ENCODE results near the gene OLFML2A. TPM values are rescaled to one million over a fixed set of nuclear protein-coding genes. Genes with fewer than 3 reads are reported as not detected.

OLFML2A gene
- total and polyA plus RNA-seq, 2 of the 4 experiments (the other 2 are of a cell fraction): 2.0 to 5.9 TPM

DNA sequence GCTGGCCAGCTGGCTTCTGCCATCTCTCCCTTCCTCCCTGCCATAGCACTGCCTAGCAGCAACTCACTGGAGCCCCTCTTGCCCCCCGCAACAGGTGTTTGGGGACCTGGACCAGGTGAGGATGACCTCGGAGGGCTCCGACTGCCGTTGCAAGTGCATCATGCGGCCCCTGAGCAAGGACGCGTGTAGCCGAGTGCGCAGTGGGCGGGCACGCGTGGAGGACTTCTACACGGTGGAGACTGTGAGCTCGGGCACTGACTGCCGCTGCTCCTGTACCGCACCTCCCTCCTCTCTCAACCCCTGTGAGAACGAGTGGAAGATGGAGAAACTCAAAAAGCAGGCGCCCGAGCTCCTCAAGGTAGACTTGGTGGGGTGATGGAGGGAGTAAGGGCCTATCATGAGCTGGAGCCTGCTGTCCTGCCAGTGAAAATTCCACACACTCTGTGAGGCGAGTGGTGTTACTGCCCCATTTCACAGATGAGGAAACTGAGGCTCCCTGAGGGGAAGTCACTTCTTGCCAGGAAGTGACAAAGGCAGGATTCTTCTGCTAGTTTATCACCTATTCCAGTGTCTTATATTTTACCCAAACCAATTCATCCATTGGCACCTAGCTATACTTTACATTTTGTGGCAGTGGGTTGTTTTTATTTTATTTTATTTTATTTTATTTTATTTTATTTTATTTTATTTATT, 10.1 kb downstream of the OLFML2A start:
- no peaks in the 10 kb centered on the region for H3K9me1 ChIP-seq (ENCODE audit: insufficient read depth, low read length)
- H3K23ac ChIP-seq (ENCODE audit: low read depth, low read length): no peak overlapping the region
- H3K14ac ChIP-seq (replicated peaks; ENCODE audit: low read depth, low read length): no peak overlapping the region
- H3K56ac ChIP-seq (ENCODE audit: extremely low read depth, insufficient read depth, low read length): no peak overlapping the region
- no peak overlapping the region for H3K9ac ChIP-seq (ENCODE audit: low read depth, low read length)
- no peak overlapping the region for H4K91ac ChIP-seq (ENCODE audit: insufficient read depth, low read depth, low read length)
- no peak for TF ChIP-seq MXI1 (IDR thresholded peaks at IDR 0.05; ENCODE audit: borderline replicate concordance, low read depth, low read length)
- TF ChIP-seq, protein P1, sequence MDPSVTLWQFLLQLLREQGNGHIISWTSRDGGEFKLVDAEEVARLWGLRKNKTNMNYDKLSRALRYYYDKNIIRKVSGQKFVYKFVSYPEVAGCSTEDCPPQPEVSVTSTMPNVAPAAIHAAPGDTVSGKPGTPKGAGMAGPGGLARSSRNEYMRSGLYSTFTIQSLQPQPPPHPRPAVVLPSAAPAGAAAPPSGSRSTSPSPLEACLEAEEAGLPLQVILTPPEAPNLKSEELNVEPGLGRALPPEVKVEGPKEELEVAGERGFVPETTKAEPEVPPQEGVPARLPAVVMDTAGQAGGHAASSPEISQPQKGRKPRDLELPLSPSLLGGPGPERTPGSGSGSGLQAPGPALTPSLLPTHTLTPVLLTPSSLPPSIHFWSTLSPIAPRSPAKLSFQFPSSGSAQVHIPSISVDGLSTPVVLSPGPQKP (IDR thresholded peaks at IDR 0.05; ENCODE audit: borderline replicate concordance, low read depth, low read length): no peak
- TF ChIP-seq, protein P2, sequence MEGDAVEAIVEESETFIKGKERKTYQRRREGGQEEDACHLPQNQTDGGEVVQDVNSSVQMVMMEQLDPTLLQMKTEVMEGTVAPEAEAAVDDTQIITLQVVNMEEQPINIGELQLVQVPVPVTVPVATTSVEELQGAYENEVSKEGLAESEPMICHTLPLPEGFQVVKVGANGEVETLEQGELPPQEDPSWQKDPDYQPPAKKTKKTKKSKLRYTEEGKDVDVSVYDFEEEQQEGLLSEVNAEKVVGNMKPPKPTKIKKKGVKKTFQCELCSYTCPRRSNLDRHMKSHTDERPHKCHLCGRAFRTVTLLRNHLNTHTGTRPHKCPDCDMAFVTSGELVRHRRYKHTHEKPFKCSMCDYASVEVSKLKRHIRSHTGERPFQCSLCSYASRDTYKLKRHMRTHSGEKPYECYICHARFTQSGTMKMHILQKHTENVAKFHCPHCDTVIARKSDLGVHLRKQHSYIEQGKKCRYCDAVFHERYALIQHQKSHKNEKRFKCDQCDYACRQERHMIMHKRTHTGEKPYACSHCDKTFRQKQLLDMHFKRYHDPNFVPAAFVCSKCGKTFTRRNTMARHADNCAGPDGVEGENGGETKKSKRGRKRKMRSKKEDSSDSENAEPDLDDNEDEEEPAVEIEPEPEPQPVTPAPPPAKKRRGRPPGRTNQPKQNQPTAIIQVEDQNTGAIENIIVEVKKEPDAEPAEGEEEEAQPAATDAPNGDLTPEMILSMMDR (conservative IDR thresholded peaks at IDR 0.05; ENCODE audit: low read depth, low read length): no peak
- TF ChIP-seq SMC3 (IDR thresholded peaks at IDR 0.05; ENCODE audit: low read depth, low read length): no peak
- no peak for TF ChIP-seq NFE2L2 (IDR thresholded peaks at IDR 0.05; ENCODE audit: low read depth, low read length)
- no peak for TF ChIP-seq CHD1 (IDR thresholded peaks at IDR 0.05; ENCODE audit: low read depth, low read length)
- TF ChIP-seq FOS (IDR thresholded peaks at IDR 0.05; ENCODE audit: low read depth, low read length): no peak
- no peak for TF ChIP-seq RCOR1 (IDR thresholded peaks at IDR 0.05; ENCODE audit: insufficient replicate concordance, low read length)
- no peak for TF ChIP-seq POLR2A (IDR thresholded peaks at IDR 0.05; ENCODE audit: low read depth, low read length)
- TF ChIP-seq CEBPB (IDR thresholded peaks at IDR 0.05; ENCODE audit: low read depth, low read length): no peak
- TF ChIP-seq MAZ (IDR thresholded peaks at IDR 0.05; ENCODE audit: borderline replicate concordance, low read depth, low read length): no peak
- TF ChIP-seq, protein P3, sequence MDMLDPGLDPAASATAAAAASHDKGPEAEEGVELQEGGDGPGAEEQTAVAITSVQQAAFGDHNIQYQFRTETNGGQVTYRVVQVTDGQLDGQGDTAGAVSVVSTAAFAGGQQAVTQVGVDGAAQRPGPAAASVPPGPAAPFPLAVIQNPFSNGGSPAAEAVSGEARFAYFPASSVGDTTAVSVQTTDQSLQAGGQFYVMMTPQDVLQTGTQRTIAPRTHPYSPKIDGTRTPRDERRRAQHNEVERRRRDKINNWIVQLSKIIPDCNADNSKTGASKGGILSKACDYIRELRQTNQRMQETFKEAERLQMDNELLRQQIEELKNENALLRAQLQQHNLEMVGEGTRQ (IDR thresholded peaks at IDR 0.05; ENCODE audit: low read depth, low read length): no peak
- TF ChIP-seq RFX5 (IDR thresholded peaks at IDR 0.05; ENCODE audit: low read depth, low read length): no peak
- no peak for TF ChIP-seq MAFK (IDR thresholded peaks at IDR 0.05; ENCODE audit: low read depth, low read length)
- no peak for TF ChIP-seq BHLHE40 (IDR thresholded peaks at IDR 0.05; ENCODE audit: low read depth, low read length)
- TF ChIP-seq RAD21 (IDR thresholded peaks at IDR 0.05; ENCODE audit: low read length): no peak
- no peak overlapping the region for H3K27ac ChIP-seq (ENCODE audit: insufficient read depth, low read length)
- intact Hi-C loops (cut with micrococcal nuclease) (no loop called here), in situ Hi-C loops (cut with MboI; ENCODE audit: low sequenced_read_pairs) (no loop called here), dilution Hi-C loops (cut with HindIII; ENCODE audit: low sequenced_read_pairs, unreplicated experiment) (no loop called here)
- no peaks in the 10 kb centered on the region for H3K9me3 ChIP-seq (ENCODE audit: control insufficient read depth, insufficient read depth, low read length)
- no peak overlapping the region for H2AK5ac ChIP-seq (ENCODE audit: low read depth, low read length)
- H2AFZ ChIP-seq (replicated peaks; ENCODE audit: low read length, poor library complexity): peak overlapping the region; percentile 51
- BruUV-seq (replicated peaks): no TSS peak
- no peak overlapping the region for H2BK120ac ChIP-seq (ENCODE audit: low read depth, low read length)
- WGBS, 2 experiments (ENCODE audit: extremely low coverage in 2 of 2, insufficient read length in 1 of 2): 100% methylated on average over 1 of the region's 20 CpGs; no CpG with 5 or more reads in 1 of the 2 experiments
- H2AK9ac ChIP-seq (replicated peaks; ENCODE audit: low read depth, low read length, poor library complexity): no peak overlapping the region
- no peak overlapping the region for H2BK20ac ChIP-seq (ENCODE audit: low read depth, low read length)
- ChIA-PET CTCF (interaction anchor here (0.5 kb wide), 1 partner anchor 59 kb away, joined by 3 read pairs; no protein-coding TSS in a partner anchor), POLR2A (ENCODE audit: unreplicated experiment) (no interaction called here)
- no peak overlapping the region for H2BK15ac ChIP-seq (ENCODE audit: low read depth, low read length)
- no peaks in the 10 kb centered on the region for H3K27me3 ChIP-seq (ENCODE audit: control insufficient read depth, insufficient read depth, low read length)
- H3K79me1 ChIP-seq (ENCODE audit: low read depth in 1 of 2, low read length in 2 of 2): no peaks in the 10 kb centered on the region
- DNase-seq (no peak), ATAC-seq (ENCODE audit: low read depth) (no peak)
- no peak overlapping the region for H3K4ac ChIP-seq (ENCODE audit: low read depth, low read length)
- no peak overlapping the region for H4K8ac ChIP-seq (ENCODE audit: low read depth in 2 of 2, low read length in 2 of 2)
- no peak overlapping the region for H3K4me3 ChIP-seq (ENCODE audit: insufficient read depth, low read depth, low read length)
- H3K4me1 ChIP-seq (ENCODE audit: control insufficient read depth, insufficient read depth, low read length): peaks cover 2% of the 10 kb centered on the region
- H4K5ac ChIP-seq (ENCODE audit: low read depth, low read length): no peak overlapping the region
- H4K20me1 ChIP-seq (ENCODE audit: insufficient read depth, low read length): no peaks in the 10 kb centered on the region
- H2BK5ac ChIP-seq (ENCODE audit: low read depth, low read length, poor library complexity, severe bottlenecking): no peak overlapping the region
- H3K36me3 ChIP-seq (ENCODE audit: control insufficient read depth, insufficient read depth, low read length): peaks cover 14% of the 10 kb centered on the region; the same call in 1 of the 2 replicates
- H3K18ac ChIP-seq (ENCODE audit: low read depth, low read length): no peak overlapping the region
- no peak overlapping the region for H3K4me2 ChIP-seq (ENCODE audit: low read depth, low read length)
